GM18858 (cell line): ENCODE measurements around the gene TMC1.
"Not testable (repeated sequence)": the region's sequence is repeated elsewhere in the genome, so short reads cannot be mapped to it uniquely, and the experiment has no call there.

ENCODE experiments used
- ATAC-seq: cut with Tn5 transposase; IDR thresholded peaks from one replicate; pipeline ENCODE4 v1.9.1; 2021; ENCODE audit not compliant: unreplicated experiment

The TMC1 gene

DNA sequence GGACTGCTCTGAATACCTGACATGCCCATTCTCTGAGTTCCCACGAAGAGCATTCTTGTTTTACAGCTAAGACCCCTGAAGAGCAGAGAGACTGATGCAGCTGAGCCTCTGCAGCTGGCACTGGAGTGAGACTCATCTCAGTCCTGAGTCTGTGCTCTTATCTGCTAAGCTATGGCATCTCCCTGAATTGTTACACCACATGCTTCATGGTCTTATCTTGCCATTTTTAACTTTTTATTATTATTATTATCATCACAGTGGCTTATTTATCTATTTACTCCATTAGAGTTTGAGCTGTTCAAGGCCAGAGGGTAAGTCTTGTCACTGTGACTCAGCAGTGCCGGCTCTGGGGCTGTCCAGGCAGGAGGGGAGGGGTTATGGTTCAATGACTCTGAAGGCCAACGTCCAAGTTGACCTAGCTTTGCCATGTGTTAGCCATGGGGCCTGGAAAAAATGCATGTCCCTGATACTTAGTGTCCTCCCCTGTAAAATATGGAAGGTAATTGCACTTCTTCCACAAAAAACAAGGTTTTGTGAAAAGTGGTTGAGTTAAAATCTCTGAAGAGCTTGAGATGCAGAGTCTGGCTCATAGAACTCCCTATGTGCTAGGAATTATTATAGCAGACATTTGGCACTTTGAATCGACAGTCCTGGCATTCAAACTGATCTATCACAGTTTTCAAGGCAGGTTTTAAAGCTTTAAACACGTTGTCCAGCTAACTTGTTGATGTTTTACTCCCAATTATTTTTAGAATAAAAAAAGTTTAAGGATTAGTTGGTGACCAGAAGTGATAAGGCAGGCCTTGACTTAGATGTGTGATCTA is 336.9 kb downstream of the TMC1 start:
- no peak for ATAC-seq

DNA sequence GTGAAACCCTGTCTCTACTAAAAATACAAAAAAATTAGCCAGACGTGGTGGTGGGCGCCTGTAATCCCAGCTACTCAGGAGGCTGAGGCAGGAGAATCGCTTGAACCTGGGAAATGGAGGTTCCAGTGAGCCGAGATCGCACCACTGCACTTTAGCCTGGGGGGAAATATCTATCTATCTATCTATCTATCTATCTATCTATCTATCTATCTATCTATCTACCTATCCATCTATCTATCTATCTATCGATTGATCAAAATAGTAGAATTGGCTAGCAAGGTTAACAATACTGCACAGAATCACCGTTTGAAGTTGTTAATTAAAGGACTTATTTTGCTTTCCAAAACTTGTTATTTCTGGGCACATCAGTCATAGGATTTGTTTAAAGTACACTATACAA is 341.4 kb downstream of the TMC1 start:
- ATAC-seq: not testable (repeated sequence)

GRCh38 chr9:72863456-72864094 is 342.2 kb downstream of the TMC1 start:
- ATAC-seq: no peak

- ATAC-seq: no peak
Measured at GRCh38 chr9:72864327-72864726, 342.9 kb downstream of the TMC1 start.

GRCh38 chr9:72871685-72872084 is 350.3 kb downstream of the TMC1 start:
- ATAC-seq: no peak

DNA sequence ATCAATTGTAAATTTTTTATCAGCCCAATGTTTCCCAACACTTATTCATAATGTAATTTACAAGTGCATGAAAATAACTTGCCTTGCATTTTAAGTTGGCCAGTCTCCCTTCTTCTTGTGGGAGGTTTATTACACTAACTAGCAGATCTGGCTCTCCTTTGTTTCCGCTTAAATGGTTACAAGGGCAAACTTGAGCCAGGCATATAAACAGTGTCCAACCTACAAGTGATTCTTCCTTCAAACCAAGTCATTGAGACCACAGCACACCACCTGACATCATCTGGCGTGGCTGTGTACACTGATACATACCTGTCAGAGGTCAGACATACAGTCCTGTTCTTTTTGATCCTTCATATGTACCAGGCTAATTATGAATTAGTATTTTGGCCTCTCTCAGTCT is 351.3 kb downstream of the TMC1 start:
- ATAC-seq: no peak

DNA sequence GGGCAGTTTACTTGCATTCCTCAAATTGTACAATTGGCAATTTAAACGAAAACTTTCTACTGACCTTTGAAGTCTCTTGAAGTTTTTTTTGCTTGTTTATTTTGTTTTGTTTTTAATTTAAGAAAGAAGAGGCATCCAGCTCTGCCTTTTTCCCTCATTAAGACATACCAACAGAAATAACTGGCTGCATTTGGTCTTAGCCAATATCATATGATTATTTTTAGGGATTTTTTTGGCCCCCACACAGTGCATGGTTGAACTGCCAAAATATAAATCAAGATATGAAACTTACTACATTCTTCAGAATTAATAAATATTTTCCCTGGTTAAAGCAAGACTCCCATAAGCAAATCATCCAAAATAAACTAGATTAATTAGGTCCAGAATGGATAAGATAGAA is 352.0 kb downstream of the TMC1 start:
- ATAC-seq: no peak

DNA sequence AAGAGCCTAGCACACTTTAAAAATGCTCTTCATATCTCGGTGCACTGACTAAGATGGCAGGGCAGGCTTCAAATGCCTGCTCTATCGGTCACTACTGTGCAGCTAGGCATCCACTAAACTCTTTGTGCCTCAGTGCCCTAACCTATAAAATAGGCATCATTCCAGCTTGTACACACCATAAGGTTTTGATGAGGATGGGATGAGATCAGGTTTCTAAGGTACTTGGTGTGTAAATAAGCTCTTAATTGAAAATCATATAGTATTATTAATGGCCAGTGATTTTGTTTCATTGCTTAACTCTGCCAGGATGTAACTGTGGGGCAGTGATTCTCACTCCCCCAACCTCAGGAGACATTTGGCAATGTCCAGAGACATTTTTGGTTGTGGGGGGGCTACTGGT is 352.9 kb downstream of the TMC1 start:
- ATAC-seq: no peak

DNA sequence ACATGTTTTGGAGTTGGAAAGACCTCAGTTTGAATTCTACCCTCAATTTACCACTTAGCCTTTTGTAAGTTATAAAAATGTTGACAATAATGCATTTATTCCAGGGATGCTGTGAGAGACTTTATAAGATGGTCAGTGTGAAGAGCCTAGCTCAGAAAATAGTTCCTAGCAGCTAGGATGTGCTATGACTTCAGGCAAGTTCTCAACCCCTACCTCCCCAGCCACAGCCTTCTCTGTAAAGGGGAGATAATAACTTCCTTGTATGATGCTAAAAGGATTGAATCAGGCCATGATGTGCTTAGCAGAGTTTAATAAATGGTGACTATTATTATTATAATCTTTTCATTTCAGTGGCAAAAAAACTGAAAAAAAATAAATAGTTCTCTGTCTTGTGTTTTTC is 353.8 kb downstream of the TMC1 start:
- no peak for ATAC-seq

- no peak for ATAC-seq
Measured at GRCh38 chr9:72880821-72881220, 359.4 kb downstream of the TMC1 start.

GRCh38 chr9:72882117-72882775 is 360.8 kb downstream of the TMC1 start:
- no peak for ATAC-seq

GRCh38 chr9:72883875-72884274 is 362.5 kb downstream of the TMC1 start:
- ATAC-seq: no peak

DNA sequence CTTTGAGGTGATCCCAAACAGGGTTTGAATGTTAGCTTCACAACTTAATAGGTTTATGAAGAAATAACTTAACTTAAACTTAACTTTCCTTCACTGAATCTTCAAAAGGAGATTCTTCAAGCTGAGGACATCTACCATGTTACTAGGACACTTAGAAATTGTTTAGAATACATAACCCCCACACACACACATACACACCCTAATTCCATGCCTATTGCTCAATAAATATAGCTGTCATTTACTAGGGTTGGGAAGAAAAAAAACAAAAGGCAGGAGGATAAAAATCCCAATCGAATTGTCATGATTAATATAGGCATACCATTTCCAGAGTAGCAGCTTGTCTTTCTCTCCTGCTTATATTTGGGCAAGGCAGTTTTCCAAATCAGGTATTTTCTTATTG is 363.1 kb downstream of the TMC1 start:
- no peak for ATAC-seq
